K562 (cell line): Measurements from ENCODE around the gene KRTAP5-4. TPM values are rescaled to one million over a fixed set of nuclear protein-coding genes. Genes with fewer than 3 reads are reported as not detected.

Experiments used
- ATAC-seq: fragments of 200-7000 bp; cut with Tn5 transposase; 3 replicates; pipeline ENCODE4 v1.9.1; 2020; ENCODE audit warnings: moderate library complexity
- BruUV-seq: library from RNA; stranded (reverse); fragments of 400-500 nt; replicated peaks from 2 replicates; lab custom pipeline; 2021; lab: Mats Ljungman, UMichigan
- CTCF ChIA-PET: fragments of 300-600 bp; formaldehyde crosslinking; extraction: SDS; loops from one replicate; lab custom pipeline; 2021; ENCODE audit warnings: low intra/inter-chr PET ratio; lab: Yijun Ruan, JAX
- POLR2A ChIA-PET: fragments of 300-600, 350-650 bp; sonication (Branson Sonifier 250); formaldehyde crosslinking; extraction: SDS; loops from one replicate; lab custom pipeline; 2021; ENCODE audit warnings: antibody characterized with exemption, inconsistent platforms; lab: Yijun Ruan, JAX
- DNase-seq, 4 experiments: peaks; one replicate each; pipeline versions ENCODE4 v3.0.0 to v3.0.0-alpha.2; 2011 to 2018; ENCODE audit warnings: low spot score in 3 of 4, mixed read lengths in 3 of 4; ENCODE audit errors: extremely low read depth in 1 of 4
- FAIRE-seq: peaks from 2 replicates; lab custom pipeline; 2011; peaks lifted over from hg19 to GRCh38; lab: Jason Lieb, UNC
- H2AFZ ChIP-seq: 2 replicates; pipeline ENCODE4 v1.6.0; 2011; ENCODE audit warnings: low read depth, low read length, control low read depth, inconsistent platforms
- H3K27ac ChIP-seq: fragments of 200-600 bp; 3 replicates; pipeline ENCODE4 v1.8.0; 2011; ENCODE audit warnings: low read depth, mild to moderate bottlenecking, control low read depth, inconsistent platforms, low read length, moderate library complexity, mixed read lengths; ENCODE audit errors: extremely low read depth
- H3K27me3 ChIP-seq, 2 experiments: fragments of 300-600 bp in 1 of 2; 2 replicates in 1 of 2; 3 replicates in 1 of 2; pipeline versions ENCODE4 v1.6.0 to v1.8.0; 2011; ENCODE audit warnings: inconsistent platforms in 2 of 2, low read length in 2 of 2, mild to moderate bottlenecking in 1 of 2, mixed read lengths in 1 of 2, moderate library complexity in 1 of 2; ENCODE audit not compliant: control insufficient read depth in 2 of 2, insufficient read depth in 2 of 2
- H3K36me3 ChIP-seq: fragments of 300-600 bp; 3 replicates; pipeline ENCODE4 v1.8.0; 2011; ENCODE audit warnings: mild to moderate bottlenecking, low read length, inconsistent platforms; ENCODE audit not compliant: control insufficient read depth, insufficient read depth
- H3K4me1 ChIP-seq, 2 experiments: fragments of 200-600 bp in 1 of 2; replicated peaks in 1 of 2; 2 replicates in 1 of 2; 3 replicates in 1 of 2; pipeline versions ENCODE4 v1.5.1 to v1.8.0; 2011; ENCODE audit warnings: inconsistent platforms in 2 of 2, low read length in 2 of 2, mild to moderate bottlenecking in 1 of 2, mixed read lengths in 1 of 2, moderate library complexity in 1 of 2; ENCODE audit not compliant: control insufficient read depth in 2 of 2, insufficient read depth in 2 of 2
- H3K4me2 ChIP-seq: 2 replicates; pipeline ENCODE4 v1.6.1; 2011; ENCODE audit warnings: low read length, control low read depth, inconsistent platforms, mixed read lengths; ENCODE audit not compliant: insufficient read depth
- H3K4me3 ChIP-seq: fragments of 200-600 bp; sonication (generic), shearing (Covaris generic); 2 replicates; pipeline ENCODE4 v1.5.1; 2016; ENCODE audit warnings: control low read depth, inconsistent platforms
- H3K79me2 ChIP-seq: fragments of 200-600 bp; 3 replicates; pipeline ENCODE4 v1.8.0; 2011; ENCODE audit warnings: low read length, inconsistent platforms; ENCODE audit not compliant: control insufficient read depth, insufficient read depth
- H3K9ac ChIP-seq, 2 experiments: 2 replicates each; pipeline versions ENCODE4 v1.6.0 to v1.6.1; 2011; ENCODE audit warnings: low read depth in 2 of 2, low read length in 2 of 2, control low read depth in 1 of 2, inconsistent platforms in 1 of 2, mild to moderate bottlenecking in 1 of 2, mixed read lengths in 1 of 2; ENCODE audit not compliant: insufficient read depth in 1 of 2
- H3K9me1 ChIP-seq: one replicate; pipeline ENCODE4 v1.6.0; 2011; ENCODE audit warnings: inconsistent platforms, mild to moderate bottlenecking, low read length, moderate library complexity; ENCODE audit not compliant: control insufficient read depth, insufficient read depth
- H3K9me3 ChIP-seq: replicated peaks from 2 replicates; pipeline ENCODE4 v1.5.1; 2011; ENCODE audit warnings: low read depth, low read length, inconsistent platforms; ENCODE audit not compliant: control insufficient read depth, insufficient read depth
- H4K20me1 ChIP-seq: replicated peaks from 2 replicates; pipeline ENCODE4 v1.6.1; 2011; ENCODE audit warnings: low read length, inconsistent platforms, mixed read lengths; ENCODE audit not compliant: control insufficient read depth, insufficient read depth
- ARID3A ChIP-seq: IDR thresholded peaks from 2 replicates; pipeline ENCODE4 v1.6.1; 2012; ENCODE audit warnings: low read depth, low read length, improper control_type of control experiment, borderline replicate concordance
- BRCA1 ChIP-seq, 2 experiments: fragments of 450-650 bp in 1 of 2; sonication (generic) in 1 of 2; formaldehyde crosslinking in 1 of 2; IDR thresholded peaks; 2 replicates each; pipeline versions ENCODE4 v1.5.0 to v1.6.1; 2017 to 2020; ENCODE audit warnings: mild to moderate bottlenecking in 1 of 2, missing genetic modification reagents in 1 of 2
- CREB3 ChIP-seq: fragments of 450-650 bp; conservative IDR thresholded peaks from 2 replicates; pipeline ENCODE4 v1.6.1; 2016; ENCODE audit warnings: missing genetic modification characterization, low read depth, mild to moderate bottlenecking, missing compliant biosample characterization, moderate library complexity
- CREM ChIP-seq: IDR thresholded peaks from 2 replicates; pipeline ENCODE4 v1.6.1; 2014; ENCODE audit warnings: antibody characterized with exemption, low read depth
- DPF2 ChIP-seq: fragments of 450-650 bp; IDR thresholded peaks from 2 replicates; pipeline ENCODE4 v1.6.1; 2016
- ESRRB ChIP-seq: fragments of 250-450 bp; sonication (Bioruptor Pico); IDR thresholded peaks from 2 replicates; pipeline ENCODE4 v1.5.0; 2020; ENCODE audit warnings: mild to moderate bottlenecking, moderate library complexity, borderline replicate concordance
- GTF2A2 ChIP-seq: IDR thresholded peaks from 2 replicates; pipeline ENCODE4 v1.6.1; 2016; ENCODE audit warnings: mild to moderate bottlenecking, missing genetic modification characterization, missing compliant biosample characterization
- HDAC6 ChIP-seq: IDR thresholded peaks from 2 replicates; pipeline ENCODE4 v1.6.1; 2012; ENCODE audit warnings: low read depth, mild to moderate bottlenecking, control low read depth, inconsistent platforms, low read length, moderate library complexity
- KDM2B ChIP-seq: fragments of 250-450 bp; sonication (Bioruptor Pico); IDR thresholded peaks from 2 replicates; pipeline ENCODE4 v1.8.0; 2021; ENCODE audit warnings: mild to moderate bottlenecking, moderate library complexity
- PCBP2 ChIP-seq: fragments of 200-400 bp; formaldehyde crosslinking; IDR thresholded peaks from 2 replicates; pipeline ENCODE4 v1.6.1; 2018; ENCODE audit warnings: low read length, low read depth, mild to moderate bottlenecking, moderate library complexity; ENCODE audit not compliant: poor library complexity, severe bottlenecking
- POLR2AphosphoS5 ChIP-seq: IDR thresholded peaks from 2 replicates; pipeline ENCODE4 v1.6.1; 2011; ENCODE audit warnings: mild to moderate bottlenecking, low read depth, low read length, moderate library complexity; ENCODE audit not compliant: control insufficient read depth, insufficient read depth
- RHOXF2B ChIP-seq: fragments of 250-450 bp; sonication (Bioruptor Pico); conservative IDR thresholded peaks from 2 replicates; pipeline ENCODE4 v1.5.1; 2021
- SIRT6 ChIP-seq: IDR thresholded peaks from one replicate; pipeline ENCODE4 v1.6.1; 2012; ENCODE audit warnings: low read depth, mild to moderate bottlenecking, control low read depth, inconsistent platforms, low read length, moderate library complexity
- TAF15 ChIP-seq: fragments of 200-400 bp; formaldehyde crosslinking; IDR thresholded peaks from 2 replicates; pipeline ENCODE4 v1.6.1; 2017; ENCODE audit warnings: mild to moderate bottlenecking, low read depth, low read length, moderate library complexity
- TAF9B ChIP-seq: fragments of 450-650 bp; IDR thresholded peaks from 2 replicates; pipeline ENCODE4 v1.6.1; 2018; ENCODE audit warnings: mild to moderate bottlenecking; ENCODE audit not compliant: partially characterized antibody
- ZZZ3 ChIP-seq: fragments of 450-650 bp; IDR thresholded peaks from 2 replicates; pipeline ENCODE4 v1.6.1; 2016; ENCODE audit warnings: antibody characterized with exemption, mild to moderate bottlenecking, moderate library complexity
- WGBS: fragments of 100-300 bp; shearing (Covaris generic); methylation state at CpG from one replicate; pipeline ENCODE4 v1.1.6; 2016; ENCODE audit warnings: low coverage, mixed read lengths; ENCODE audit not compliant: insufficient coverage; ENCODE audit errors: missing lambda C conversion rate; 5-methylcytosine and 5-hydroxymethylcytosine counted together
- in situ Hi-C: fragments of 300-500 bp; cut with MboI; formaldehyde crosslinking; loops from 4 replicates; pipeline ENCODE4 v1.15.0; 2018; ENCODE audit warnings: inconsistent platforms, mixed read lengths
- intact Hi-C: fragments of 100-400 bp; cut with micrococcal nuclease; formaldehyde crosslinking; loops from 2 replicates; pipeline ENCODE4 v1.14.2; 2022
- polyA plus RNA-seq, 8 experiments: library from polyadenylated mRNA; depleted of rRNA in 4 of 8; stranded (reverse) in 5 of 8; unstranded in 3 of 8; fragments of >200 nt; fragmentation: Nextera tagmentation in 2 of 8; fragmentation: Illumina TruSeq in 1 of 8; extraction: Ambion mirVana in 2 of 8; extraction: Trizol in 1 of 8; gene quantifications; 2 replicates each; pipeline versions ENCODE4 v1.2.1 to v1.2.3, GENCODE V29; 2011 to 2014; ENCODE audit warnings: inconsistent platforms in 1 of 8, missing spikeins in 1 of 8
- total RNA-seq, 7 experiments: library from RNA; depleted of rRNA in 6 of 7; stranded (reverse); fragments of >200 nt in 6 of 7; fragmentation: Illumina TruSeq in 2 of 7; extraction: Trizol in 2 of 7; gene quantifications; 2 replicates each; pipeline versions ENCODE4 v1.2.1 to v1.2.3, GENCODE V29; 2011 to 2021; ENCODE audit warnings: low replicate concordance in 1 of 7
- TF ChIP-seq, protein P1 (sequence below): IDR thresholded peaks from 2 replicates; pipeline ENCODE4 v1.6.1; 2011; ENCODE audit warnings: borderline replicate concordance, low read depth, mild to moderate bottlenecking, moderate library complexity, low read length; ENCODE audit not compliant: insufficient read depth, poor library complexity, severe bottlenecking

KRTAP5-4 gene
- total and polyA plus RNA-seq, 9 of the 15 experiments (the other 6 are each of a cell fraction or from before 2014, with no cell fraction given): not detected

- Histone ChIP-seq H3K9me1 (no peaks in the 10 kb centered on the region), H3K4me3 (no peak overlapping the region), H3K9me3 (no peaks in the 10 kb centered on the region), H3K27ac (no peak overlapping the region), H3K4me2 (no peak overlapping the region), H3K4me1 (peaks cover 0 to 9% of the 10 kb centered on the region in 2 experiments; a peak in 2 of 5 replicates), H3K36me3 (no peaks in the 10 kb centered on the region), H2AFZ (no peak overlapping the region), H3K79me2 (no peaks in the 10 kb centered on the region), H4K20me1 (peaks cover 8% of the 10 kb centered on the region), H3K27me3 (peaks cover 8 to 66% of the 10 kb centered on the region in 2 experiments; a peak in 3 of 5 replicates), H3K9ac (no peak overlapping the region)
- no peak for DNase-seq
- intact Hi-C loops: no loop called here
- ChIA-PET POLR2A (interaction anchor here (0.6 kb wide), 1 partner anchor 36 kb away, joined by 3 read pairs; no protein-coding TSS in a partner anchor), CTCF (no interaction called here)
- in situ Hi-C loops: no loop called here
- FAIRE-seq: no peak
- no TSS peak for BruUV-seq
- no peak for ATAC-seq
- WGBS: 4% methylated on average over 15 of the region's 15 CpGs
- TF ChIP-seq KDM2B (CRISPR knock-in tag) (no peak), BRCA1 (IDR thresholded peaks at IDR 0.05) (no peak), BRCA1 (CRISPR knock-in tag; IDR thresholded peaks at IDR 0.05) (no peak), ZZZ3 (no peak), POLR2AphosphoS5 (no peak), SIRT6 (no peak), PCBP2 (no peak), TAF9B (no peak), GTF2A2 (tag) (no peak), ARID3A (no peak), RHOXF2B (CRISPR knock-in tag) (no peak), HDAC6 (no peak), DPF2 (no peak), CREB3 (tag) (no peak), ESRRB (no peak), TAF15 (no peak), CREM (no peak)
- TF ChIP-seq, protein P1, sequence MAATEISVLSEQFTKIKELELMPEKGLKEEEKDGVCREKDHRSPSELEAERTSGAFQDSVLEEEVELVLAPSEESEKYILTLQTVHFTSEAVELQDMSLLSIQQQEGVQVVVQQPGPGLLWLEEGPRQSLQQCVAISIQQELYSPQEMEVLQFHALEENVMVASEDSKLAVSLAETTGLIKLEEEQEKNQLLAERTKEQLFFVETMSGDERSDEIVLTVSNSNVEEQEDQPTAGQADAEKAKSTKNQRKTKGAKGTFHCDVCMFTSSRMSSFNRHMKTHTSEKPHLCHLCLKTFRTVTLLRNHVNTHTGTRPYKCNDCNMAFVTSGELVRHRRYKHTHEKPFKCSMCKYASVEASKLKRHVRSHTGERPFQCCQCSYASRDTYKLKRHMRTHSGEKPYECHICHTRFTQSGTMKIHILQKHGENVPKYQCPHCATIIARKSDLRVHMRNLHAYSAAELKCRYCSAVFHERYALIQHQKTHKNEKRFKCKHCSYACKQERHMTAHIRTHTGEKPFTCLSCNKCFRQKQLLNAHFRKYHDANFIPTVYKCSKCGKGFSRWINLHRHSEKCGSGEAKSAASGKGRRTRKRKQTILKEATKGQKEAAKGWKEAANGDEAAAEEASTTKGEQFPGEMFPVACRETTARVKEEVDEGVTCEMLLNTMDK: no peak
Observed at GRCh38 chr11:1641096-1641495, 19.2 kb upstream of the KRTAP5-4 start.
